GM12878 (cell line): ENCODE data around the gene RPS5. TPM values are rescaled to one million over a fixed set of nuclear protein-coding genes. Genes with fewer than 3 reads are reported as not detected.

Experiments
- ATAC-seq: fragments of 200-7000 bp; cut with Tn5 transposase; 3 replicates; pipeline ENCODE4 v1.9.1; 2020; ENCODE audit warnings: mild to moderate bottlenecking, moderate library complexity
- BruUV-seq: library from RNA; stranded (reverse); fragments of 400-500 nt; replicated peaks from 2 replicates; lab custom pipeline; 2021; lab: Mats Ljungman, UMichigan
- CTCF ChIA-PET: fragments of 300-600 bp; sonication (Branson Sonifier 250); formaldehyde crosslinking; extraction: SDS; loops from one replicate; lab custom pipeline; 2021; ENCODE audit warnings: inconsistent platforms; lab: Yijun Ruan, JAX
- POLR2A ChIA-PET: fragments of 350-600 bp; formaldehyde crosslinking; extraction: SDS; loops from one replicate; lab custom pipeline; 2021; ENCODE audit warnings: inconsistent platforms; lab: Charles Lee
- RAD21 ChIA-PET: fragments of 300-600 bp; sonication (Branson Sonifier 250); formaldehyde crosslinking; loops from one replicate; lab custom pipeline; 2023; ENCODE audit warnings: antibody characterized with exemption; ENCODE audit not compliant: unreplicated experiment; lab: Charles Lee
- SMC1A ChIA-PET: fragments of 300-600 bp; sonication (Branson Sonifier 250); formaldehyde crosslinking; loops from one replicate; lab custom pipeline; 2023; ENCODE audit not compliant: unreplicated experiment, uncharacterized antibody; lab: Charles Lee
- DNase-seq: peaks from one replicate; pipeline ENCODE4 v3.0.0-alpha.2; 2011; ENCODE audit warnings: low read depth, low spot score
- FAIRE-seq: peaks from 3 replicates; lab custom pipeline; 2011; peaks lifted over from hg19 to GRCh38; lab: Jason Lieb, UNC
- H2AFZ ChIP-seq: 2 replicates; pipeline ENCODE4 v1.6.0; 2011; ENCODE audit warnings: low read depth, low read length, control low read depth; ENCODE audit not compliant: control insufficient read depth
- H3K27ac ChIP-seq: 2 replicates; pipeline ENCODE4 v1.5.1; 2011; ENCODE audit warnings: control low read depth; ENCODE audit not compliant: control insufficient read depth, insufficient read depth
- H3K27me3 ChIP-seq, 2 experiments: replicated peaks in 1 of 2; 2 replicates each; pipeline versions ENCODE4 v1.6.0 to v1.6.1; 2011; ENCODE audit warnings: low read length in 1 of 2; ENCODE audit not compliant: control insufficient read depth in 2 of 2, insufficient read depth in 2 of 2
- H3K36me3 ChIP-seq, 2 experiments: 2 replicates each; pipeline ENCODE4 v1.5.1; 2011; ENCODE audit warnings: low read length in 1 of 2; ENCODE audit not compliant: control insufficient read depth in 2 of 2, insufficient read depth in 2 of 2
- H3K4me1 ChIP-seq: 2 replicates; pipeline ENCODE4 v1.6.1; 2011; ENCODE audit warnings: mild to moderate bottlenecking, low read length, moderate library complexity, mixed read lengths; ENCODE audit not compliant: control insufficient read depth, insufficient read depth
- H3K4me2 ChIP-seq: 2 replicates; pipeline ENCODE4 v1.6.0; 2011; ENCODE audit warnings: control low read depth; ENCODE audit not compliant: control insufficient read depth, insufficient read depth
- H3K4me3 ChIP-seq: fragments of 200-600 bp; sonication (generic); 2 replicates; pipeline ENCODE4 v1.5.1; 2016
- H3K79me2 ChIP-seq: 2 replicates; pipeline ENCODE4 v1.6.0; 2011; ENCODE audit warnings: low read length; ENCODE audit not compliant: control insufficient read depth, insufficient read depth
- H3K9ac ChIP-seq: 2 replicates; pipeline ENCODE4 v1.8.0; 2011; ENCODE audit warnings: low read length, control low read depth, mixed read lengths; ENCODE audit not compliant: control insufficient read depth, insufficient read depth
- H3K9me3 ChIP-seq: replicated peaks from 3 replicates; pipeline ENCODE4 v1.5.1; 2011; ENCODE audit warnings: mild to moderate bottlenecking, low read length; ENCODE audit not compliant: control insufficient read depth, insufficient read depth
- H4K20me1 ChIP-seq: 2 replicates; pipeline ENCODE4 v1.6.0; 2011; ENCODE audit not compliant: control insufficient read depth, insufficient read depth
- CBFB ChIP-seq: IDR thresholded peaks from 2 replicates; pipeline ENCODE4 v1.6.1; 2016; ENCODE audit warnings: antibody characterized with exemption, low read depth
- CHD2 ChIP-seq: IDR thresholded peaks from 2 replicates; pipeline ENCODE4 v1.6.1; 2011; ENCODE audit warnings: low read depth, low read length, improper control_type of control experiment, borderline replicate concordance
- IKZF2 ChIP-seq, 2 experiments: fragments of 450-650 bp; IDR thresholded peaks; 2 replicates each; pipeline ENCODE4 v1.6.1; 2017; ENCODE audit warnings: mild to moderate bottlenecking in 2 of 2, moderate library complexity in 2 of 2
- NFXL1 ChIP-seq: fragments of 450-650 bp; IDR thresholded peaks from 2 replicates; pipeline ENCODE4 v1.6.1; 2017; ENCODE audit warnings: antibody characterized with exemption, mild to moderate bottlenecking, borderline replicate concordance
- SMARCA5 ChIP-seq: fragments of 450-650 bp; IDR thresholded peaks from 2 replicates; pipeline ENCODE4 v1.6.1; 2017; ENCODE audit warnings: mild to moderate bottlenecking
- TCF12 ChIP-seq: IDR thresholded peaks from 2 replicates; pipeline ENCODE4 v1.6.1; 2011; ENCODE audit warnings: low read depth, mild to moderate bottlenecking, low read length
- WGBS: methylation state at CpG from one replicate; pipeline ENCODE4 v1.1.6; 2016; ENCODE audit warnings: low lambda C conversion rate; ENCODE audit not compliant: insufficient replicate concordance, insufficient coverage; ENCODE audit errors: missing lambda C conversion rate; 5-methylcytosine and 5-hydroxymethylcytosine counted together
- in situ Hi-C: fragments of 300-500 bp; cut with MboI; formaldehyde crosslinking; loops from 9 replicates; pipeline ENCODE4 v1.14.3; 2018; ENCODE audit warnings: mixed read lengths
- intact Hi-C: fragments of 100-400 bp; cut with micrococcal nuclease; formaldehyde crosslinking; loops from one replicate; pipeline ENCODE4 v1.14.2; 2022; ENCODE audit not compliant: unreplicated experiment
- polyA plus RNA-seq, 11 experiments: library from polyadenylated mRNA; depleted of rRNA in 4 of 11; unstranded in 6 of 11; stranded (reverse) in 5 of 11; fragments of >200 nt; fragmentation: Nextera tagmentation in 4 of 11; fragmentation: Illumina TruSeq in 1 of 11; extraction: Ambion mirVana in 4 of 11; extraction: Trizol in 1 of 11; gene quantifications; 1 replicate in 1 of 11; 2 replicates in 10 of 11; pipeline versions ENCODE4 v1.2.1 to v1.2.3, GENCODE V29; 2011 to 2016; ENCODE audit warnings: inconsistent platforms in 2 of 11, missing spikeins in 2 of 11, low read depth in 1 of 11
- total RNA-seq, 4 experiments: library from RNA; depleted of rRNA in 3 of 4; stranded (reverse); fragments of >200 nt in 3 of 4; fragmentation: Illumina TruSeq in 1 of 4; extraction: Trizol in 1 of 4; gene quantifications; 2 replicates each; pipeline versions ENCODE4 v1.2.1 to v1.2.3, GENCODE V29; 2013 to 2021

Gene RPS5
- total and polyA plus RNA-seq, 10 of the 15 experiments (the other 5 are each of a cell fraction or from before 2014, with no cell fraction given) = 1,284 to 3,652 (median 1,922) TPM

GRCh38 chr19:58349590-58349989 lies 37.5 kb upstream of the RPS5 start:
- TF ChIP-seq NFXL1 (no peak), TCF12 (no peak), SMARCA5 (no peak), CHD2 (no peak), IKZF2 (IDR thresholded peaks at IDR 0.05) (no peak), CBFB (no peak)
- H3K27ac ChIP-seq = no peak overlapping the region
- ChIA-PET SMC1A (no interaction called here), POLR2A (interaction anchor here (1.6 kb wide), 1 partner anchor 13 kb away, joined by 9 read pairs; the partner anchor contains the start of gene ZNF497), RAD21 (interaction anchor here (3.6 kb wide), 1 partner anchor 13 kb away, joined by 18 read pairs; the partner anchor contains the start of gene ZNF497), CTCF (no interaction called here)
- no peaks in the 10 kb centered on the region; the same call in 1 of the 2 replicates for H3K79me2 ChIP-seq
- H3K27me3 ChIP-seq = no peaks in the 10 kb centered on the region
- no TSS peak for BruUV-seq
- H4K20me1 ChIP-seq = no peaks in the 10 kb centered on the region
- intact Hi-C loops (no loop called here), in situ Hi-C loops (no loop called here)
- H3K4me2 ChIP-seq = no peak overlapping the region; the same call in 1 of the 2 replicates
- 0 out of 2 replicates have a peak, but pooled peaks cover 3% of the 10 kb centered on the region for H3K4me1 ChIP-seq
- H3K9ac ChIP-seq = no peak overlapping the region; the same call in 1 of the 2 replicates
- H3K4me3 ChIP-seq = no peak overlapping the region
- no peaks in the 10 kb centered on the region for H3K9me3 ChIP-seq
- no peak for DNase-seq
- H3K36me3 ChIP-seq = no peaks in the 10 kb centered on the region
- 61% methylated on average over 8 of the region's 8 CpGs for WGBS
- H2AFZ ChIP-seq = no peak overlapping the region
- FAIRE-seq = no peak
- ATAC-seq = no peak
